ENCODE results near the gene TIMM8A. TPM values are rescaled to one million over a fixed set of nuclear protein-coding genes. Genes with fewer than 3 reads are reported as not detected.

Gene TIMM8A, protein sequence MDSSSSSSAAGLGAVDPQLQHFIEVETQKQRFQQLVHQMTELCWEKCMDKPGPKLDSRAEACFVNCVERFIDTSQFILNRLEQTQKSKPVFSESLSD
- total RNA-seq (2016; rRNA removed; fragmentation: Illumina TruSeq; extraction: Trizol) (25.5 and 36.6 TPM in 2 replicates), polyA plus RNA-seq (2011; rRNA removed) (6.1 and 7.3 TPM in 2 replicates), polyA minus RNA-seq (2011; rRNA and poly(A)+ RNA removed; ENCODE audit: low replicate concordance) (8.0 and 18.4 TPM in 2 replicates), Bru-seq, nascent RNA (percentile 90 among the genes with signal in this experiment), BruChase-seq, experiment 1, labeled RNA remaining after a 6-hour chase (percentile 92 among the genes with signal in this experiment), BruChase-seq, experiment 2, labeled RNA remaining after a 2-hour chase (percentile 94 among the genes with signal in this experiment)
- total RNA-seq (2016; cell fraction: cytosol; rRNA removed; fragmentation: Illumina TruSeq; extraction: Trizol; ENCODE audit: low read depth) = 14.2 and 16.6 TPM in 2 replicates
- total RNA-seq (2016; cell fraction: insoluble cytoplasmic fraction; rRNA removed; fragmentation: Illumina TruSeq; extraction: Trizol) = 26.3 and 41.5 TPM in 2 replicates
- 27.7 and 28.5 TPM in 2 replicates for total RNA-seq (2016; cell fraction: membrane; rRNA removed; fragmentation: Illumina TruSeq; extraction: Trizol)
- total RNA-seq (2016; cell fraction: nucleus; rRNA removed; fragmentation: Illumina TruSeq; extraction: Trizol) = 15.4 and 17.3 TPM in 2 replicates
- polyA plus RNA-seq (2011; cell fraction: cytosol; rRNA removed) = 7.1 and 8.7 TPM in 2 replicates
- polyA plus RNA-seq (2011; cell fraction: nucleus; rRNA removed) = 2.0 and 3.4 TPM in 2 replicates
- 9.2 and 14.0 TPM in 2 replicates for polyA plus RNA-seq (2012)
- polyA plus RNA-seq (2016; cell fraction: cytosol; fragmentation: Illumina TruSeq; extraction: Trizol; ENCODE audit: low read depth) = 20.8 and 25.5 TPM in 2 replicates
- 52.1 and 56.3 TPM in 2 replicates for polyA plus RNA-seq (2016; cell fraction: insoluble cytoplasmic fraction; fragmentation: Illumina TruSeq; extraction: Trizol; ENCODE audit: low read depth)
- polyA plus RNA-seq (2016; cell fraction: membrane; fragmentation: Illumina TruSeq; extraction: Trizol; ENCODE audit: low read depth) = 31.0 and 35.5 TPM in 2 replicates
- 24.0 and 30.0 TPM in 2 replicates for polyA plus RNA-seq (2016; cell fraction: nucleus; fragmentation: Illumina TruSeq; extraction: Trizol; ENCODE audit: insufficient read depth, low read depth)
- 3.8 and 7.4 TPM in 2 replicates for polyA minus RNA-seq (2011; cell fraction: cytosol; rRNA and poly(A)+ RNA removed)
- 10.7 and 12.2 TPM in 2 replicates for polyA minus RNA-seq (2011; cell fraction: nucleus; rRNA and poly(A)+ RNA removed)
- long read RNA-seq, experiment 1, transcript TIMM8A-205 (2 exons, 1,194 nt) = major isoform, 38 of 43 reads
- long read RNA-seq, experiment 1, partial matches to known transcripts = 0 of 43 reads
- long read RNA-seq, experiment 1, other reads (novel, unspliced or antisense) = 1 of 43 reads
- long read RNA-seq, experiment 2, transcript TIMM8A-205 (2 exons, 1,194 nt) = major isoform, 21 of 23 reads
- long read RNA-seq, experiment 2, partial matches to known transcripts = 0 of 23 reads
- long read RNA-seq, experiment 2, other reads (novel, unspliced or antisense) = 1 of 23 reads

DNA sequence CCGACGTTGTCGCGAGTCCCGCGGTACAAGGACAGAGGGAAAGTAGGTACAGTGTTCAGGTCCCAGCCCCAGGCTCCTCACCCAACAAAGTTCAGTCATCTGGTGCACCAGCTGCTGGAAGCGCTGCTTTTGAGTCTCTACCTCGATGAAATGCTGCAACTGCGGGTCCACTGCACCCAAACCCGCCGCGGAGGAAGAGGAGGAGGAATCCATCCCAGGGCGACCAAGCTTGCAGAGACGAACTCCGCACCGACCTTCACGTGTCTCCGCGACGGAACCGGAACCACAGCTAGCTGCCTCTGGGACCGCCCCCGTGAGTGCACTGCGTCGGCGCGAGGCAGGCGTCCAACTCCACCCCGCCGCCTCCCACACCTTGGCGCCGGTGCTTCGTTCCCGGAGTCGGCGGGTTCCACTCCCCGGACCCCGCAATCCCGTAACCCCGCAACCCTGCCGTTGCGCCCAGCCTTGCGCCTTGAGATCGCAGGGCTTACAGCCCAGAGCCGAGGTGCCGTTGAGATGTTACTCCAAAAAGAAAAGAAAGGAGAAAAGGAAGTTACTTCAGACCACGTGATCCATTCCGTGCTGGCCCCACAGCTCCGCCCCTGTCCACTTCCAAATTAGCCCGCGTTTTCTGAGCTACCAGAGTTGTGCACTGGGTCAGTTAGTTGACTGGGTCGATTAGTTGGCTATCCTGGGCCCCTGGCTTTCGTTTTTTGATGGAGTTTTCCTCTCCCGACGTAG lies at the start of gene TIMM8A:
TSS of gene TIMM8A (minus strand) at position 291 of the 741 bp plus-strand sequence. CDS start at position 213, 78 bp downstream.
- ATAC-seq (peak; percentile 98), FAIRE-seq (peak; percentile 67), DNase-seq (ENCODE audit: low spot score) (peak; percentile 65)
- H3K27ac ChIP-seq (ENCODE audit: extremely low read length, insufficient read depth, low read length) = peak within 1 kb of the TSS; percentile 85
- ChIA-PET POLR2A (interaction anchor here (0.5 to 2.6 kb wide), 4 partner anchors 42 to 298 kb away, joined by 3 to 35 read pairs (median 4); partner anchors contain the start of gene RPL36A), CTCF (ENCODE audit: low intra/inter-chr PET ratio, low total read pairs) (no interaction called here)
- H3K4me3 ChIP-seq (replicated peaks in 1 of 3; ENCODE audit: insufficient read depth in 1 of 3, low read depth in 2 of 3, low read length in 3 of 3) = peak within 1 kb of the TSS; percentile 66 to 75 (median 71)
- no peaks in the 10 kb centered on the region for H3K9me3 ChIP-seq (ENCODE audit: low read length)
- H3K27me3 ChIP-seq (ENCODE audit: control insufficient read depth in 1 of 2, insufficient read depth in 2 of 2, low read length in 2 of 2) = no peaks in the 10 kb centered on the region
- BruUV-seq (replicated peaks) = TSS peak; percentile 89
- peak within 1 kb of the TSS; percentile 74 for H3K4me2 ChIP-seq (ENCODE audit: low read depth, low read length)
- peak within 1 kb of the TSS; percentile 76 for H3K9ac ChIP-seq (ENCODE audit: insufficient read depth, low read depth, low read length)
- no peak within 1 kb of the TSS for H2AFZ ChIP-seq (ENCODE audit: low read length)
- in situ Hi-C loops (cut with HindIII; ENCODE audit: extremely low pct_ligation_motif_present, low pct_unique_long_range_greater_than_20kb) (no loop called here), intact Hi-C loops (cut with micrococcal nuclease; ENCODE audit: unreplicated experiment) (loop anchor here (5.0 kb wide), 2 partner anchors 44 to 59 kb away; partner anchors contain the start of genes GLA, HNRNPH2 and RPL36A)
- H4K20me1 ChIP-seq (ENCODE audit: insufficient read depth, low read length) = no peaks in the 10 kb centered on the region
- H3K79me2 ChIP-seq (ENCODE audit: insufficient read depth, low read length) = peaks cover 20% of the 10 kb centered on the region
- WGBS (ENCODE audit: low lambda C conversion rate) = 4% methylated on average over 10 of the region's 55 CpGs
- H3K4me1 ChIP-seq (ENCODE audit: insufficient read depth, low read length) = 0 out of 2 replicates have a peak, but pooled peaks cover 8% of the 10 kb centered on the region
- peaks cover 0 to 3% of the 10 kb centered on the region in 2 experiments; a peak in 1 of 5 replicates for H3K36me3 ChIP-seq (replicated peaks in 1 of 2; ENCODE audit: control insufficient read depth in 1 of 2, insufficient read depth in 2 of 2, low read length in 2 of 2)
- TF ChIP-seq ZNF496 (CRISPR knock-in tag; IDR thresholded peaks at IDR 0.05; ENCODE audit: insufficient replicate concordance) (no peak), ZNF441 (CRISPR knock-in tag; IDR thresholded peaks at IDR 0.05; ENCODE audit: borderline replicate concordance) (peak; percentile 96), ZFP36L2 (CRISPR knock-in tag; IDR thresholded peaks at IDR 0.05) (no peak), ZNF354B (CRISPR knock-in tag; IDR thresholded peaks at IDR 0.05) (no peak), TFDP2 (CRISPR knock-in tag; IDR thresholded peaks at IDR 0.05) (peak; percentile 82; the same call in 1 of the 2 replicates), PCBP1 (IDR thresholded peaks at IDR 0.05; ENCODE audit: borderline replicate concordance, low read depth, low read length) (no peak), MXD4 (CRISPR knock-in tag; IDR thresholded peaks at IDR 0.05) (peak; percentile 83), KAT7 (CRISPR knock-in tag; IDR thresholded peaks at IDR 0.05; ENCODE audit: borderline replicate concordance) (no peak), ZNF768 (CRISPR knock-in tag; IDR thresholded peaks at IDR 0.05) (0 out of 2 replicates have a peak, but pooled peaks have one; percentile 13), CEBPB (IDR thresholded peaks at IDR 0.05; ENCODE audit: borderline replicate concordance, low read depth, low read length) (no peak)
- TF ChIP-seq, protein P1, sequence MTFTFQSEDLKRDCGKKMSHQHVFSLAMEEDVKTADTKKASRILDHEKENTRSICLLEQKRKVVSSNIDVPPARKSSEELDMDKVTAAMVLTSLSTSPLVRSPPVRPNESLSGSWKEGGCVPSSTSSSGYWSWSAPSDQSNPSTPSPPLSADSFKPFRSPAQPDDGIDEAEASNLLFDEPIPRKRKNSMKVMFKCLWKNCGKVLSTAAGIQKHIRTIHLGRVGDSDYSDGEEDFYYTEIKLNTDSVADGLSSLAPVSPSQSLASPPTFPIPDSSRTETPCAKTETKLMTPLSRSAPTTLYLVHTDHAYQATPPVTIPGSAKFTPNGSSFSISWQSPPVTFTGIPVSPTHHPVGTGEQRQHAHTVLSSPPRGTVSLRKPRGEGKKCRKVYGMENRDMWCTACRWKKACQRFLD (CRISPR knock-in tag; IDR thresholded peaks at IDR 0.05; ENCODE audit: borderline replicate concordance) = no peak
- TF ChIP-seq, protein P2, sequence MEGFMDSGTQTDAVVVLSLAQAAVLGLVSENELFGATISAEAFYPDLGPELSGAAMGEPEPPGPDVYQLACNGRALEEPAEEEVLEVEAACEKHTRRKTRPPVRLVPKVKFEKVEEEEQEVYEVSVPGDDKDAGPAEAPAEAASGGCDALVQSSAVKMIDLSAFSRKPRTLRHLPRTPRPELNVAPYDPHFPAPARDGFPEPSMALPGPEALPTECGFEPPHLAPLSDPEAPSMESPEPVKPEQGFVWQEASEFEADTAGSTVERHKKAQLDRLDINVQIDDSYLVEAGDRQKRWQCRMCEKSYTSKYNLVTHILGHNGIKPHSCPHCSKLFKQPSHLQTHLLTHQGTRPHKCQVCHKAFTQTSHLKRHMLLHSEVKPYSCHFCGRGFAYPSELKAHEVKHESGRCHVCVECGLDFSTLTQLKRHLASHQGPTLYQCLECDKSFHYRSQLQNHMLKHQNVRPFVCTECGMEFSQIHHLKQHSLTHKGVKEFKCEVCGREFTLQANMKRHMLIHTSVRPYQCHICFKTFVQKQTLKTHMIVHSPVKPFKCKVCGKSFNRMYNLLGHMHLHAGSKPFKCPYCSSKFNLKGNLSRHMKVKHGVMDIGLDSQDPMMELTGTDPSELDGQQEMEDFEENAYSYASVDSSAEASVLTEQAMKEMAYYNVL (CRISPR knock-in tag; IDR thresholded peaks at IDR 0.05; ENCODE audit: borderline replicate concordance) = no peak

All from HepG2 (cell line).